ENCODE results near the gene ABAT.
"Not testable (repeated sequence)": the region's sequence is repeated elsewhere in the genome, so short reads cannot be mapped to it uniquely, and the experiment has no call there.

Gene ABAT

GRCh38 chr16:8751481-8752311 lies 77.3 kb downstream of the ABAT start:
- DNase-seq = no peak

GRCh38 chr16:8752706-8753105 lies 78.3 kb downstream of the ABAT start:
- DNase-seq = no peak

- no peak for DNase-seq
Observed at GRCh38 chr16:8753416-8754054, 79.1 kb downstream of the ABAT start.

GRCh38 chr16:8756755-8757154 lies 82.3 kb downstream of the ABAT start:
- no peak for DNase-seq

- DNase-seq = no peak
Observed at GRCh38 chr16:8758022-8758421, 83.6 kb downstream of the ABAT start.

- no peak for DNase-seq
Observed at GRCh38 chr16:8760021-8760420, 85.6 kb downstream of the ABAT start.

- no peak for DNase-seq
Observed at GRCh38 chr16:8761078-8761477, 86.7 kb downstream of the ABAT start.

GRCh38 chr16:8762254-8762653 lies 87.8 kb downstream of the ABAT start:
- no peak for DNase-seq

- no peak for DNase-seq
Observed at GRCh38 chr16:8763083-8763482, 88.7 kb downstream of the ABAT start.

- no peak for DNase-seq
Observed at GRCh38 chr16:8763899-8764298, 89.5 kb downstream of the ABAT start.

- DNase-seq = no peak
Observed at GRCh38 chr16:8764525-8765250, 90.3 kb downstream of the ABAT start.

- no peak for DNase-seq
Observed at GRCh38 chr16:8767176-8767575, 92.8 kb downstream of the ABAT start.

GRCh38 chr16:8768283-8768682 lies 93.9 kb downstream of the ABAT start:
- DNase-seq = no peak

- DNase-seq = no peak
Observed at GRCh38 chr16:8768692-8769091, 94.3 kb downstream of the ABAT start.

GRCh38 chr16:8773537-8773936 lies 99.1 kb downstream of the ABAT start:
- DNase-seq = no peak

GRCh38 chr16:8774208-8774607 lies 99.8 kb downstream of the ABAT start:
- DNase-seq = no peak

- no peak for DNase-seq
Observed at GRCh38 chr16:8775359-8775758, 100.9 kb downstream of the ABAT start.

- peak; percentile 61 for DNase-seq
Observed at GRCh38 chr16:8776129-8776584, 101.7 kb downstream of the ABAT start.

GRCh38 chr16:8777217-8777616 lies 102.8 kb downstream of the ABAT start:
- DNase-seq = no peak

GRCh38 chr16:8781797-8782196 lies 107.4 kb downstream of the ABAT start:
- DNase-seq = no peak

GRCh38 chr16:8782673-8783072 lies 108.3 kb downstream of the ABAT start:
- DNase-seq = no peak

GRCh38 chr16:8785408-8785807 lies 111.0 kb downstream of the ABAT start:
- DNase-seq = no peak

GRCh38 chr16:8786316-8786715 lies 111.9 kb downstream of the ABAT start:
- not testable (repeated sequence) for DNase-seq

Measured in hematopoietic multipotent progenitor cell treated with erythropoietin and hydrocortisone succinate and interleukin-3 and kit ligand, for 4 days (in vitro differentiated cells).